GM18502 (cell line): ENCODE measurements around the gene BTF3L4.
A peak's percentile ranks its signal among the peaks of the same experiment; 100 is the strongest.
"Not testable (repeated sequence)": the region's sequence is repeated elsewhere in the genome, so short reads cannot be mapped to it uniquely, and the experiment has no call there.

Source experiments
- ATAC-seq: cut with Tn5 transposase; IDR thresholded peaks from one replicate; pipeline ENCODE4 v1.9.1; 2021; ENCODE audit warnings: mild to moderate bottlenecking; ENCODE audit not compliant: unreplicated experiment, poor library complexity

The BTF3L4 gene

GRCh38 chr1:52056163-52056936 lies at the start of gene BTF3L4:
BTF3L4 (plus strand) TSS chr1:52056295; CDS start chr1:52059848, 3,553 bp downstream.
- peak; percentile 86 for ATAC-seq

DNA sequence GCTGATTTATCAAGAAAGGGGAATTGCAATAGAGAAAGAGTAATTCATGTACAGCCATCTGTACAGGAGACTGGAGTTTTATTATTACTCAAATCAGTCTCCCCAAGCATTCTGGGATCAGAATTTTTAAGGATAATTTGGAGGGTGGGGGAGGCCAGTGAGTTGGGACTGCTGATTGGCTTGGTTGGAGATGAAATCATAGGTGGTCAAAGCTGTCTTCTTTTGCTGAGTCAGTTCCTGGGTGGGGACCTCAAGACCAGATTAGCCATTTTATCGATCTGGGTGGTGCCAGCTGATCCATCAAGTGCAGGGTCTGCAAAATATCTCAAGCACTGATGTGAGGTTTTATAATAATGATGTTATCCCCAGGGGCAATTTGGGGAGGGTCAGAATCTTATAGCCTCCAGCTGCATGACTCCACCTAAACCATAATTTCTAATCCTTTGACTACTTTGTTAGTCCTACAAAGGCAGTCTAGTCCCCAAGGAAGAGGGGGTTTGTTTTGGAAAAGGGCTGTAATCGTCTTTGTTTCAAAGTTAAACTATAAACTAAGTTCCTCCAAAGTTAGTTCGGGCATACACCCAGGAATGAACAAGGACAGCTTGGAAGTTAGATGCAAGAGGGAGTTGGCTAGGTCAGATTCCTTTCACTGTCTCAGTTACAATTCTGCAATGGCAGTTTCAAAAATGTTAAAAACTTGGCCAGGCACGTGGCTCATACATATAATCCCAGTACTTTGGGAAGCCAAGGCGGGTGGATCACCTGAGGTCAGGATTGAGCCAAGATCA lies 48.7 kb upstream of the BTF3L4 start:
- ATAC-seq = no peak

DNA sequence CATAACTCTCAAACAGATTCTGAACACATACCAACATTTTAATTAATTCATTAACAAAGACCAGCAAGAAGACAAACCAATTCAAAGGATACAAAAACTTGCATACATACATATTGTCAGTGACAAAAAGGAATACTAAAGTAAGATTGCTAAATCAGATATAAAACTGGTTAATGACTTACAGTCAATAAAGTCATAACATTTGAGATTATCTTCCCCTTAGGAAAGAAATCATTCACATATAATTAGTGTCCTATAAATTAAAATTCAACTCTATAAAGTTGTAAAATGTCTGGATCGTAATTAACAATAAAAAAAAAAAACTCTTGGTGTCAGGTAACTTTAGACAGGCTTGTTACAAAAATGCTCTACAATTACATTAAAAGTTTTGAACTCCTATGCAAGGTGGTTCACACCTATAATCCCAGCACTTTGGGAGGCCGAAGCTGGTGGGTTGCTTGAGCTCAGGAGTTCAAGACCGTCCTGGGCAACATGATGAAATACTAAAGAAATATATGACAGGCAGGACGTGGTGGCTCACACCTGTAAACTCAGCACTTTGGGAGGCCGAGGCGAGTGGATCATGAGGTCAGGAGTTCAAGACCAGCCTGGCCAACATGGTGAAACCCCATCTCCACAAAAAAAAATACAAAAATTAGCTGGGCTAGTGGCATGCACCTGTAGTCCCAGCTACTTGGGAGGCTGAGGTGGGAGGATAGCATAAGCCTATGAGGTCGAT lies 47.9 kb upstream of the BTF3L4 start:
- ATAC-seq = no peak

GRCh38 chr1:52022133-52022532 lies 34.0 kb upstream of the BTF3L4 start:
- ATAC-seq = no peak

GRCh38 chr1:52026278-52026677 lies 29.8 kb upstream of the BTF3L4 start:
- ATAC-seq = no peak

DNA sequence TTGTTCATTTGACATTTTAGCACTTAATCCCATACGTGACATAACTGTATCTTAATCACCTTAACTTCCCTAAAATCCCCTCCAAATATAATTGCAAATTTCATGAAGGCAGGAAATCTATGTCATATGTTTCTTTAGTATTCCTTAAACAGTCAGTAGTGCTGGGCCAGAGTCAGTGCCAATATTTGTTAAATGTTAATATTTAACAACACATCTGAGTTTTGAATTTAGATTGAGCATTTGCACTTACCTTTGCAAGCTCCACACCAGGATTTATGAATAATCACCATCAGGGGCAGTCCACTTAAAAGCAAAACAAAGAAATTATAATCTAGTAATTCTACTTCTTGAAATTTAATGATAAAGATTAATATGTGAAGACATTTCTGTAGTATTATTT lies 27.8 kb upstream of the BTF3L4 start:
- no peak for ATAC-seq

DNA sequence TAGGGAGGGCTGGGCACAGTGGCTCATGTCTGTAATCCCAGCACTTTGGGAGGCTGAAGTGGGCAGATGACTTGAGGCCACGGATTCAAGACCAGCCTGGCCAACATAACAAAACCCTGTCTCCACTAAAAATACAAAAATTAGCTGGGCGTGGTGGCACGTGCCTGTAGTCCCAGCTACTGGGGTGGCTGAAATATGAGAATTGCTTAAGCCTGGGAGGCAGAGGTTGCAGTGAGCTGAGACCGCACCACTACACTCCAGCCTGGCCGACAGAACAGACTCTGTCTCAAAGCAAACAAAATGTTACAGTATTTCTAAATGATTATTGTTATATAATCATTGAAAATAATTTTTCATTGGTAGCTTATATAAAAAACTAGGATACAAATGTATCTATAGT lies 27.3 kb upstream of the BTF3L4 start:
- ATAC-seq = not testable (repeated sequence)

GRCh38 chr1:52032124-52032784 lies 23.8 kb upstream of the BTF3L4 start:
- peak; percentile 32 for ATAC-seq

GRCh38 chr1:52032785-52033131 lies 23.3 kb upstream of the BTF3L4 start:
- peak; percentile 39 for ATAC-seq

GRCh38 chr1:52033190-52034049 lies 22.7 kb upstream of the BTF3L4 start, which contains the start of gene KTI12:
KTI12 (minus strand) TSS chr1:52033810; CDS start chr1:52033761, 49 bp downstream.
- peak; percentile 91 for ATAC-seq

GRCh38 chr1:52034050-52034384 lies 22.1 kb upstream of the BTF3L4 start:
- ATAC-seq = no peak

DNA sequence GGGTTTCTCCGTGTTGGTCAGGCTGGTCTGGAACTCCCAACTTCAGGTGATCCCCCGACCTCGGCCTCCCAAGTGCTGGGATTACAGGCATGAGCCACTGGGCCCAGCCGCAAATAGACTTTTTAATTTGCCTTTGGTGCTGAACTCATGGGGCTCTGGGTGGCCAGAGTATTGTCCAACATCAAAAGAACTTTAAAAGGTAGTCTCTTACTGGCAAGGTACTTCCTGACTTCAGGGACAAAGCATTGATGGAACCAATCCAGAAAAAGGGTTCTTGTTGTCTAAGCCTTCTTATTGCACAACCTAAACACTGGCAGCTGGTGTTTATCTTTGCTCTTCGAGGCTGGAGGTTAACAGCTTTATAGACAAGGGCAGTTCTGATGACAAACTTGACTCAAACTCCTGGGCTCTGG lies 18.7 kb upstream of the BTF3L4 start:
- ATAC-seq = no peak

DNA sequence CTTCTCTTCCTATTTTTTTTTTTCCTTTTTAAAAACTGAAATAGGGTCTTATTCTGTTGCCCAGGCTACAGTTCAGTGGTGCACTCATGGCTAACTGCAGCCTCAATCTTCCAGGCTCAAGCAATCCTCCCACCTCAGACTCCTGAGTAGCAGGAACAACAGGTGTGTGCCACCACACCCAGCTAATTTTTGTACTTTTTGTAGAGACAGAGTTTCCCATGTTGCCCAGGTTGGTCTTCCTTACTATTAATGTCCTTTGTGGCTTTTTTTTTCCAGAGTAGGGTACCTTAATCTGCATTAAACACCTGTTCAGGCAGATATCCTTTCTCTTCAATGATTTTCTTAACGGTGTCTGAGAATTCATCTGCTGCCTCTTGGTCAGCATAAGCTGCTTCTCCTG lies 18.2 kb upstream of the BTF3L4 start:
- no peak for ATAC-seq

DNA sequence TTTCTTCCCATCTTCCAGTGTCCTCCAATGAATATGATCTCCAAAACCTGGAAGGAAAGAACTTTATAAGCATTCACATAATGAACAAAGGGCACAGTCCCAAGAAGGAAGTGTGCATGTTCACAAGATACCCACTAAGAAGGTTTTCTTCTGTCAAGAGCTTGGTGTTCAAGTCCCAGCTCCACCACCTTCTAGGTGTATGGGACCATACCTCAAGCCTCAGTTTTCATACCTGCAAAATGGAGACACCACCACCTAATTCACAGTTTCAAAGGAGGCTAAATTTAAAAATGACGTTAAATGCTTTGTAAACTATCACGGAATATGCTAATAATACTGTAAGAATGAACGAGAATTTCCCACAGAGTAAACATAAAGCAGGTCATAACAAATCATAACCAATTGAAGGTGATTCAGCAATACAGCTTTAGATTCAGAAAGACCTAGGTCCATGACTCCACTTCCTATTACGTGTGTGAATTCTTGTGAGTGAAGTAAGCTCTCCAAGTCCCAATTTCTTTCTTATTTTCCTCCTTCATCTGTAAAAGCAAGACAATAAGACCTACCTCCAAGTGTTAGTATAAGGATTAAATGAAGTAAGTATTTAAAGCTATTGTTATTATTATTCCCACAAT lies 14.4 kb upstream of the BTF3L4 start:
- no peak for ATAC-seq

DNA sequence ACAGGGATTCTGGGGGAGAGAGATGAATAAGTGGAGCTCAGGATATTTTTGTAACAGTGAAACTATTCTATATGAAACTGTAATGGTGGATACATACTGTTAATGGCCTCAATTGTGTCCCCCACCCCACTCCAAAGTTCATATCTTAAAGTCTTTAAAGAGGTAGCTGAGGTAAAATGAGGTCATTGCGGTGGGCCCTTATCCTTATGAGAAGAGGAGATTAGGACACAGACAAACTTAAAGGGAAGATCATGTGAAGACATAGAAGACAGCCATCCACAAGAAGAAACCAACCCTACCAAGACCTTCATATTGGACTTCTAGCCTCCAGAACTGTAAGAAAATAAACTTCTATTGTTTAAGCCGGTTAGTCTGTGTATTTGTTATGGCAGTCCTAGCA lies 10.9 kb upstream of the BTF3L4 start:
- no peak for ATAC-seq

GRCh38 chr1:52045666-52046195 lies 10.4 kb upstream of the BTF3L4 start:
- not testable (repeated sequence) for ATAC-seq

DNA sequence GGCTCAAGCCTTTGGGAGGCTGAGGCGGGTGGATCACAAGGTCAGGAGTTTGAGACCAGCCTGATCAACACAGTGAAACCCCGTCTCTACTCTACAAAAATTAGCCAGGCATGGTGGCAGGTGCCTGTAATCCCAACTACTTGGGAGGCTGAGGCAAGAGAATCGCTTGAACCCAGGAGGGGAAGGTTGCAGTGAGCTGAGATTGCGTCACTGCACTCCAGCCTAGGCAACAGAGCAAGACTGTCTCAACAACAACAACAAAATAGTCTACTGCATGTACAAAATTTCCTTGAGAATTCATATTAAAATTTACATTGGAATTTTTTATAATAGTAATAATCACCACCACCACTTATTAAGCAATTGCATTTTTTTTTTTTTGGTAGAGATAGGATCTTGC lies 6.8 kb upstream of the BTF3L4 start:
- ATAC-seq = not testable (repeated sequence)

DNA sequence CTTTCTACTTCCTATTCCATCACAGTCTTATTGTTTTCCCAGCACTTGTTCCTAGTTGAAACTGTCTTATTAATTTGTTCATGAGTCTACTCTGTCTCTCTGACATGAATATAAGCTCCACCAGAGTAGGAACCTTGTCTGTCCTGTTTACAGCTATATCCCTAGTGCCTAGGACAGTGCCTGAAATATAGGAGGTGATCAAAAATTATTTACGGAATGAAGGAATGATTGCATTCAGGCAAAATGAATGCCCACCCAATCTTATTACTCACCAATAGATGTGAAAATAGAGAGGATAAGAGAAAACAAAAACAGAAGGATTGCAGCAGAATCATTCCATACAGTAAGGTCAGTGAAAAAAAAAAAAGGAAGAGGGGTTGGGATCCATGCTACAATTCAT lies 2.2 kb upstream of the BTF3L4 start:
- ATAC-seq = no peak

GRCh38 chr1:52054496-52055065 lies 1.5 kb upstream of the BTF3L4 start:
- ATAC-seq = no peak
